ENCODE results near the gene FAM120AOS. TPM values are rescaled to one million over a fixed set of nuclear protein-coding genes. Genes with fewer than 3 reads are reported as not detected.

FAM120AOS gene
- polyA plus RNA-seq, 1 donor from 2014 or later = 44.5 TPM

- no peaks in the 10 kb centered on the region for H3K36me3 ChIP-seq (ENCODE audit: insufficient read depth, low read length)
- no peak overlapping the region for H3K4me3 ChIP-seq (ENCODE audit: low read length)
- H4K20me1 ChIP-seq (ENCODE audit: insufficient read depth) = no peaks in the 10 kb centered on the region
- H3K27me3 ChIP-seq (ENCODE audit: insufficient read depth, low read depth, low read length) = no peaks in the 10 kb centered on the region
- H3K9ac ChIP-seq (ENCODE audit: low read length) = no peak overlapping the region
- TF ChIP-seq CTCF (IDR thresholded peaks at IDR 0.05; ENCODE audit: poor library complexity, severe bottlenecking) (no peak), RAD21 (conservative IDR thresholded peaks at IDR 0.05) (no peak), EP300 (conservative IDR thresholded peaks at IDR 0.05; ENCODE audit: poor library complexity, severe bottlenecking) (no peak), MXI1 (conservative IDR thresholded peaks at IDR 0.05; ENCODE audit: poor library complexity, severe bottlenecking) (no peak)
- no peak overlapping the region for H2AFZ ChIP-seq (ENCODE audit: low read depth, low read length)
- H3K27ac ChIP-seq (ENCODE audit: low read length) = no peak overlapping the region
- H3K79me2 ChIP-seq (replicated peaks; ENCODE audit: insufficient read depth, low read length) = peaks cover 12% of the 10 kb centered on the region
- no peaks in the 10 kb centered on the region for H3K9me3 ChIP-seq (ENCODE audit: low read length)
- H3F3A ChIP-seq (ENCODE audit: insufficient read depth, low read length, poor library complexity, severe bottlenecking) = peaks cover 3% of the 10 kb centered on the region
- no peak overlapping the region for H3K4me2 ChIP-seq (ENCODE audit: low read length)
- no peaks in the 10 kb centered on the region for H3K9me2 ChIP-seq (ENCODE audit: insufficient read depth, low read length)
Measured at GRCh38 chr9:93447655-93448054, 5.7 kb downstream of the FAM120AOS start.

GRCh38 chr9:93446073-93446472 is 7.3 kb downstream of the FAM120AOS start:
- H3K9me2 ChIP-seq (ENCODE audit: insufficient read depth, low read length) = no peaks in the 10 kb centered on the region
- TF ChIP-seq SMC3 (conservative IDR thresholded peaks at IDR 0.05; ENCODE audit: poor library complexity) = no peak
- no peak for TF ChIP-seq MXI1 (conservative IDR thresholded peaks at IDR 0.05; ENCODE audit: poor library complexity, severe bottlenecking)
- TF ChIP-seq TAF1 (IDR thresholded peaks at IDR 0.05; ENCODE audit: low read depth) = no peak
- no peak for TF ChIP-seq CTCF (IDR thresholded peaks at IDR 0.05; ENCODE audit: poor library complexity, severe bottlenecking)
- TF ChIP-seq EZH2 (IDR thresholded peaks at IDR 0.05; ENCODE audit: borderline replicate concordance, insufficient read depth, low read length, poor library complexity, severe bottlenecking) = no peak
- no peak for TF ChIP-seq POLR2AphosphoS5 (IDR thresholded peaks at IDR 0.05)
- no peak for TF ChIP-seq RAD21 (conservative IDR thresholded peaks at IDR 0.05)
- no peak for TF ChIP-seq REST (IDR thresholded peaks at IDR 0.05; ENCODE audit: borderline replicate concordance)
- no peak for TF ChIP-seq EP300 (conservative IDR thresholded peaks at IDR 0.05; ENCODE audit: poor library complexity, severe bottlenecking)
- H3F3A ChIP-seq (ENCODE audit: insufficient read depth, low read length, poor library complexity, severe bottlenecking) = peaks cover 3% of the 10 kb centered on the region
- H3K27ac ChIP-seq (ENCODE audit: low read length) = no peak overlapping the region
- H3K9me3 ChIP-seq (ENCODE audit: low read length) = no peaks in the 10 kb centered on the region
- H3K36me3 ChIP-seq (ENCODE audit: insufficient read depth, low read length) = no peaks in the 10 kb centered on the region
- no peaks in the 10 kb centered on the region for H3K27me3 ChIP-seq (ENCODE audit: insufficient read depth, low read depth, low read length)
- H3K4me3 ChIP-seq (ENCODE audit: low read length) = no peak overlapping the region
- H2AFZ ChIP-seq (ENCODE audit: low read depth, low read length) = no peak overlapping the region
- H3K79me2 ChIP-seq (replicated peaks; ENCODE audit: insufficient read depth, low read length) = peaks cover 12% of the 10 kb centered on the region
- H4K20me1 ChIP-seq (ENCODE audit: insufficient read depth) = no peaks in the 10 kb centered on the region
- no peak overlapping the region for H3K9ac ChIP-seq (ENCODE audit: low read length)
- no peak overlapping the region for H3K4me2 ChIP-seq (ENCODE audit: low read length)
